ENCODE measurements around the gene TRAK1.

- TF ChIP-seq POLR2A (IDR thresholded peaks at IDR 0.05; ENCODE audit: low read depth, low read length): no peak
- no peak for TF ChIP-seq POLR2AphosphoS5 (IDR thresholded peaks at IDR 0.05; ENCODE audit: low read depth, low read length)
- TF ChIP-seq TAF1 (IDR thresholded peaks at IDR 0.05; ENCODE audit: borderline replicate concordance, low read depth, low read length): no peak
These were observed 114.8 kb downstream of the TRAK1 start for GRCh38 chr3:42205800-42206514.
